Tibial nerve (tissue), 3 donors: Measurements from ENCODE around the gene WFDC6.

Experiments used
- POLR2A ChIP-seq, 2 donors: fragments of 450-650 bp; IDR thresholded peaks; one replicate each; pipeline ENCODE4 v1.6.1; 2017; ENCODE audit warnings: antibody characterized with exemption in 2 of 2, mild to moderate bottlenecking in 2 of 2, moderate library complexity in 2 of 2
- TF ChIP-seq, protein P1 (sequence below), 5 experiments: fragments of 200-600 bp in 3 of 5; fragments of 450-650 bp in 2 of 5; sonication (generic) in 3 of 5; IDR thresholded peaks; one replicate each; pipeline ENCODE4 v1.5.1; 2016 to 2019; ENCODE audit warnings: antibody characterized with exemption in 5 of 5, mild to moderate bottlenecking in 3 of 5, moderate library complexity in 2 of 5

DNA sequence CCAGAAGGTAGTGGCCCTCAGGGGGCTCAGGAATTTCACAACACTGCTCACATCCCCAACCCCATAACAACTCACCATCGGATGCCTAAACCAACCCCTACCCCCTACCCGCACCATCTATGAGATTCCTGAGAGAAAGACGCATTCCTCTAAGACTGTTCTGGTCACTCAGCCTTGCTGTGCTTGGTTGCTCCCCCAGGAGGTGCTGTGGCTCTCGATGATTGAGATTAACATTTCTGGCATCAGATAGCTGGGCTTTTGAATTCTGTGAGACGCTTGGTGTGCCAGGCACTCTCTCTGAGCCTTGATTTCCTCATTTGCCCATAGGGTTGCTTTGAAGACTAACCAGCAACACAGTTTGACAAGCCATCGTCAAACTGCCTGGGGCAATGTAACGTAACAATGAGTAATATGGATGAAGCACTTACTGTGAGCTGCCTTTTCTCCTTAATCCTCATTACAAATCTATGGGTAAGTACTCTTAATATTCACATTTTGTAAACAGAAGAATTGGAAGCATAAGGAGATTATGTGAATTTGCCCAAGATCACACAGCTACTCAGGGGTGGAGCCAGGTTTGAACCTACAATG lies 978 bp downstream of the WFDC6 start:
- TF ChIP-seq, protein P1, sequence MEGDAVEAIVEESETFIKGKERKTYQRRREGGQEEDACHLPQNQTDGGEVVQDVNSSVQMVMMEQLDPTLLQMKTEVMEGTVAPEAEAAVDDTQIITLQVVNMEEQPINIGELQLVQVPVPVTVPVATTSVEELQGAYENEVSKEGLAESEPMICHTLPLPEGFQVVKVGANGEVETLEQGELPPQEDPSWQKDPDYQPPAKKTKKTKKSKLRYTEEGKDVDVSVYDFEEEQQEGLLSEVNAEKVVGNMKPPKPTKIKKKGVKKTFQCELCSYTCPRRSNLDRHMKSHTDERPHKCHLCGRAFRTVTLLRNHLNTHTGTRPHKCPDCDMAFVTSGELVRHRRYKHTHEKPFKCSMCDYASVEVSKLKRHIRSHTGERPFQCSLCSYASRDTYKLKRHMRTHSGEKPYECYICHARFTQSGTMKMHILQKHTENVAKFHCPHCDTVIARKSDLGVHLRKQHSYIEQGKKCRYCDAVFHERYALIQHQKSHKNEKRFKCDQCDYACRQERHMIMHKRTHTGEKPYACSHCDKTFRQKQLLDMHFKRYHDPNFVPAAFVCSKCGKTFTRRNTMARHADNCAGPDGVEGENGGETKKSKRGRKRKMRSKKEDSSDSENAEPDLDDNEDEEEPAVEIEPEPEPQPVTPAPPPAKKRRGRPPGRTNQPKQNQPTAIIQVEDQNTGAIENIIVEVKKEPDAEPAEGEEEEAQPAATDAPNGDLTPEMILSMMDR (IDR thresholded peaks at IDR 0.05) = no peak
- TF ChIP-seq POLR2A (IDR thresholded peaks at IDR 0.05) = no peak
